GM18498 (cell line): ENCODE measurements around the gene VPS8.
"Not testable (repeated sequence)": the region's sequence is repeated elsewhere in the genome, so short reads cannot be mapped to it uniquely, and the experiment has no call there.

ENCODE experiments used
- ATAC-seq: cut with Tn5 transposase; IDR thresholded peaks from one replicate; pipeline ENCODE4 v1.9.1; 2021; ENCODE audit warnings: mild to moderate bottlenecking, moderate library complexity; ENCODE audit not compliant: unreplicated experiment

Gene VPS8

GRCh38 chr3:184912163-184912562 is 100.2 kb downstream of the VPS8 start:
- ATAC-seq: no peak

- ATAC-seq: no peak
Observed at GRCh38 chr3:184914628-184915027, 102.7 kb downstream of the VPS8 start.

GRCh38 chr3:184918750-184919149 is 106.8 kb downstream of the VPS8 start:
- ATAC-seq: no peak

GRCh38 chr3:184919651-184920050 is 107.7 kb downstream of the VPS8 start:
- ATAC-seq: no peak

GRCh38 chr3:184924547-184924946 is 112.6 kb downstream of the VPS8 start:
- ATAC-seq: no peak

- ATAC-seq: no peak
Observed at GRCh38 chr3:184927796-184928315, 115.9 kb downstream of the VPS8 start.

GRCh38 chr3:184932777-184933176 is 120.8 kb downstream of the VPS8 start:
- no peak for ATAC-seq

GRCh38 chr3:184937611-184938010 is 125.6 kb downstream of the VPS8 start:
- no peak for ATAC-seq

GRCh38 chr3:184941408-184941807 is 129.4 kb downstream of the VPS8 start:
- ATAC-seq: no peak

- no peak for ATAC-seq
Observed at GRCh38 chr3:184942735-184943134, 130.8 kb downstream of the VPS8 start.

- ATAC-seq: no peak
Observed at GRCh38 chr3:184944241-184944640, 132.3 kb downstream of the VPS8 start.

GRCh38 chr3:184945886-184946625 is 134.1 kb downstream of the VPS8 start:
- ATAC-seq: no peak

- ATAC-seq: no peak
Observed at GRCh38 chr3:184946917-184947316, 135.0 kb downstream of the VPS8 start.

- no peak for ATAC-seq
Observed at GRCh38 chr3:184949251-184949965, 137.4 kb downstream of the VPS8 start.

- ATAC-seq: not testable (repeated sequence)
Observed at GRCh38 chr3:184950816-184951215, 138.8 kb downstream of the VPS8 start.

GRCh38 chr3:184952671-184953070 is 140.7 kb downstream of the VPS8 start:
- ATAC-seq: no peak

- ATAC-seq: no peak
Observed at GRCh38 chr3:184953401-184953800, 141.4 kb downstream of the VPS8 start.

GRCh38 chr3:184954251-184954650 is 142.3 kb downstream of the VPS8 start:
- ATAC-seq: no peak

- not testable (repeated sequence) for ATAC-seq
Observed at GRCh38 chr3:184954851-184955250, 142.9 kb downstream of the VPS8 start.

- ATAC-seq: no peak
Observed at GRCh38 chr3:184965639-184966430, 153.9 kb downstream of the VPS8 start.

- no peak for ATAC-seq
Observed at GRCh38 chr3:184968115-184968514, 156.1 kb downstream of the VPS8 start.
